ENCODE measurements around the gene TMEM202.

DNA sequence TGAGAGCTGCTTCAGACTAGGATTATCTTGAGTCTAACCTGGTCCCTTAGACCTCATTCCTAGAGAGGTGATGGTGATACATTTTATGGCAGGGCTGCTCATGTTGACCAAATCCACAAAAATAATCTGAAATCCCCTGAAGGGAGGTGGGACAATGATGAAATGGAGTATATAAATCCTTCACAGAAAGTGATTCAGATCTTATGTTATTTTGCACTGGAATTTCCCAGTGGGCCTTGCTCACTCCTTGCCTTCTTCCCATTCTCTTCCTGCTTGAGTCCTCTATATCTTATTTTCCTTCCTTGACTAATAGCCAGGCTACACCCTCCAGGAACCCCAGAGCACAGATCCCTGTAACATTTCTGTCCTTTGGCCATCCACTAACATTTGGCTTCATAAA is 10.4 kb upstream of the TMEM202 start:
- no peak for TF ChIP-seq POLR2AphosphoS5 (IDR thresholded peaks at IDR 0.05; ENCODE audit: low read depth, low read length)
- no peak for TF ChIP-seq POLR2A (IDR thresholded peaks at IDR 0.05; ENCODE audit: low read depth, low read length)

All from GM12891 (cell line).